Thymus (tissue), 14 donors: ENCODE results near the gene MARCKS. TPM values are rescaled to one million over a fixed set of nuclear protein-coding genes. Genes with fewer than 3 reads are reported as not detected.

ENCODE experiments used
- DNase-seq, 9 donors: peaks; one replicate each; pipeline ENCODE4 v3.0.0-alpha.2; 2013; ENCODE audit warnings: low spot score in 9 of 9, low read depth in 6 of 9, missing footprints in 1 of 9
- H3K27ac ChIP-seq, 2 donors: one replicate each; pipeline ENCODE4 v1.5.1; 2013; ENCODE audit warnings: control low read depth in 1 of 2, low read depth in 1 of 2, low read length in 1 of 2, mild to moderate bottlenecking in 1 of 2, moderate library complexity in 1 of 2
- H3K27me3 ChIP-seq, 2 donors: one replicate each; pipeline ENCODE4 v1.5.1; 2013; ENCODE audit warnings: low read length in 1 of 2; ENCODE audit not compliant: control insufficient read depth in 2 of 2, insufficient read depth in 1 of 2
- H3K36me3 ChIP-seq, 2 donors: one replicate each; pipeline ENCODE4 v1.5.1; 2013; ENCODE audit warnings: low read length in 1 of 2, mild to moderate bottlenecking in 1 of 2, moderate library complexity in 1 of 2; ENCODE audit not compliant: control insufficient read depth in 2 of 2, insufficient read depth in 2 of 2
- H3K4me1 ChIP-seq, 2 donors: one replicate each; pipeline ENCODE4 v1.5.1; 2013; ENCODE audit warnings: low read length in 2 of 2; ENCODE audit not compliant: control insufficient read depth in 2 of 2, insufficient read depth in 2 of 2
- H3K4me3 ChIP-seq, 2 donors: one replicate each; pipeline ENCODE4 v1.5.1; 2013; ENCODE audit warnings: low read length in 2 of 2, control low read depth in 1 of 2, mild to moderate bottlenecking in 1 of 2
- H3K9me3 ChIP-seq, 2 donors: one replicate each; pipeline ENCODE4 v1.5.1; 2013; ENCODE audit warnings: low read length in 1 of 2, mild to moderate bottlenecking in 1 of 2; ENCODE audit not compliant: control insufficient read depth in 2 of 2, insufficient read depth in 1 of 2
- WGBS: extraction: QIAGEN DNeasy Blood & Tissue Kit; methylation state at CpG from one replicate; pipeline ENCODE4 v1.1.7; 2013; 5-methylcytosine and 5-hydroxymethylcytosine counted together
- long read RNA-seq, 10 donors: transcript quantifications; one replicate each; lab custom pipeline, GENCODE V29; 2026
- polyA plus RNA-seq: library from polyadenylated mRNA; stranded (reverse); fragments of 200-250 nt; gene quantifications from one replicate; pipeline ENCODE4 v1.2.3, GENCODE V29; 2013
- total RNA-seq: library from RNA; stranded (reverse); fragments of 120-200 nt; gene quantifications from one replicate; pipeline ENCODE4 v1.2.4, GENCODE V29; 2013
- donor health status: healthy.

The MARCKS gene
- total RNA-seq: 94.5 TPM
- polyA plus RNA-seq: 87.5 TPM
- long read RNA-seq, donor 1, full-length matches to known transcripts: 3 of 3 reads
- long read RNA-seq, donor 1, partial matches to known transcripts: 0 of 3 reads
- long read RNA-seq, donor 1, other reads (novel, unspliced or antisense): 0 of 3 reads
- long read RNA-seq, donor 2: 0 reads
- long read RNA-seq, donor 3, full-length matches to known transcripts: 71 of 88 reads
- long read RNA-seq, donor 3, partial matches to known transcripts: 17 of 88 reads
- long read RNA-seq, donor 3, other reads (novel, unspliced or antisense): 0 of 88 reads
- long read RNA-seq, donor 4, full-length matches to known transcripts: 63 of 63 reads
- long read RNA-seq, donor 4, partial matches to known transcripts: 0 of 63 reads
- long read RNA-seq, donor 4, other reads (novel, unspliced or antisense): 0 of 63 reads
- long read RNA-seq, donor 5, full-length matches to known transcripts: 108 of 108 reads
- long read RNA-seq, donor 5, partial matches to known transcripts: 0 of 108 reads
- long read RNA-seq, donor 5, other reads (novel, unspliced or antisense): 0 of 108 reads
- long read RNA-seq, donor 6, full-length matches to known transcripts: 62 of 62 reads
- long read RNA-seq, donor 6, partial matches to known transcripts: 0 of 62 reads
- long read RNA-seq, donor 6, other reads (novel, unspliced or antisense): 0 of 62 reads
- long read RNA-seq, donor 7, full-length matches to known transcripts: 48 of 48 reads
- long read RNA-seq, donor 7, partial matches to known transcripts: 0 of 48 reads
- long read RNA-seq, donor 7, other reads (novel, unspliced or antisense): 0 of 48 reads
- long read RNA-seq, donor 8, full-length matches to known transcripts: 46 of 46 reads
- long read RNA-seq, donor 8, partial matches to known transcripts: 0 of 46 reads
- long read RNA-seq, donor 8, other reads (novel, unspliced or antisense): 0 of 46 reads
- long read RNA-seq, donor 9, full-length matches to known transcripts: 43 of 161 reads
- long read RNA-seq, donor 9, partial matches to known transcripts: 118 of 161 reads
- long read RNA-seq, donor 9, other reads (novel, unspliced or antisense): 0 of 161 reads
- long read RNA-seq, donor 10, full-length matches to known transcripts: 62 of 85 reads
- long read RNA-seq, donor 10, partial matches to known transcripts: 23 of 85 reads
- long read RNA-seq, donor 10, other reads (novel, unspliced or antisense): 0 of 85 reads

- H3K4me3 ChIP-seq: peak within 1 kb of the TSS; percentile 79 to 91
- under 1% methylated on average over 49 of the region's 49 CpGs for WGBS
- H3K27me3 ChIP-seq: peaks cover 0 to 2% of the 10 kb centered on the region in 2 donors
- peaks cover 3 to 11% of the 10 kb centered on the region in 2 donors for H3K36me3 ChIP-seq
- no peaks in the 10 kb centered on the region for H3K9me3 ChIP-seq
- peaks cover 11 to 21% of the 10 kb centered on the region in 2 donors for H3K4me1 ChIP-seq
- DNase-seq: peak; percentile 87 to 98 (median 95)
- peak within 1 kb of the TSS; percentile 93 to 94 for H3K27ac ChIP-seq
Measured at GRCh38 chr6:113856625-113857555, at the start of gene MARCKS. TSS of gene MARCKS (plus strand) at chr6:113857345. CDS start at chr6:113857746, 401 bp downstream.

GRCh38 chr6:113809826-113810225 lies 47.3 kb upstream of the MARCKS start:
- DNase-seq: peak in 3 of 9 donors; percentile 13 to 38 (median 15)
- H3K9me3 ChIP-seq: no peaks in the 10 kb centered on the region
- no peak overlapping the region for H3K4me3 ChIP-seq
- H3K4me1 ChIP-seq: peaks cover 0 to 3% of the 10 kb centered on the region in 2 donors
- no peaks in the 10 kb centered on the region for H3K27me3 ChIP-seq
- 40% methylated on average over 5 of the region's 5 CpGs for WGBS
- no peak overlapping the region for H3K27ac ChIP-seq
- H3K36me3 ChIP-seq: no peaks in the 10 kb centered on the region

- Histone ChIP-seq H3K9me3 (no peaks in the 10 kb centered on the region), H3K4me1 (peaks cover 0 to 3% of the 10 kb centered on the region in 2 donors), H3K4me3 (no peak overlapping the region), H3K27me3 (no peaks in the 10 kb centered on the region), H3K36me3 (no peaks in the 10 kb centered on the region), H3K27ac (no peak overlapping the region)
- WGBS: 95% methylated on average over 3 of the region's 3 CpGs
- DNase-seq: no peak
Measured at GRCh38 chr6:113813142-113813541, 44.0 kb upstream of the MARCKS start.

GRCh38 chr6:113818578-113818977 lies 38.6 kb upstream of the MARCKS start:
- H3K27ac ChIP-seq: no peak overlapping the region
- no peaks in the 10 kb centered on the region for H3K27me3 ChIP-seq
- H3K9me3 ChIP-seq: no peaks in the 10 kb centered on the region
- H3K4me3 ChIP-seq: no peak overlapping the region
- WGBS: 96% methylated on average over 1 of the region's 1 CpG
- H3K36me3 ChIP-seq: no peaks in the 10 kb centered on the region
- H3K4me1 ChIP-seq: no peaks in the 10 kb centered on the region
- DNase-seq: no peak

- Histone ChIP-seq H3K36me3 (no peaks in the 10 kb centered on the region), H3K4me1 (no peaks in the 10 kb centered on the region), H3K27me3 (no peaks in the 10 kb centered on the region), H3K27ac (no peak overlapping the region), H3K9me3 (no peaks in the 10 kb centered on the region), H3K4me3 (no peak overlapping the region)
- 88% methylated on average over 2 of the region's 2 CpGs for WGBS
- DNase-seq: no peak
Measured at GRCh38 chr6:113819169-113819830, 37.8 kb upstream of the MARCKS start.

- Histone ChIP-seq H3K4me3 (no peak overlapping the region), H3K36me3 (no peaks in the 10 kb centered on the region), H3K27me3 (no peaks in the 10 kb centered on the region), H3K9me3 (no peaks in the 10 kb centered on the region), H3K27ac (no peak overlapping the region), H3K4me1 (no peaks in the 10 kb centered on the region)
- DNase-seq: no peak
- 99% methylated on average over 5 of the region's 5 CpGs for WGBS
Measured at GRCh38 chr6:113820761-113821160, 36.4 kb upstream of the MARCKS start.

GRCh38 chr6:113821445-113821844 lies 35.7 kb upstream of the MARCKS start:
- no peak overlapping the region for H3K4me3 ChIP-seq
- no peak for DNase-seq
- H3K9me3 ChIP-seq: no peaks in the 10 kb centered on the region
- H3K27ac ChIP-seq: no peak overlapping the region
- 96% methylated on average over 3 of the region's 3 CpGs for WGBS
- H3K36me3 ChIP-seq: no peaks in the 10 kb centered on the region
- H3K27me3 ChIP-seq: no peaks in the 10 kb centered on the region
- no peaks in the 10 kb centered on the region for H3K4me1 ChIP-seq

GRCh38 chr6:113823916-113824315 lies 33.2 kb upstream of the MARCKS start:
- Histone ChIP-seq H3K9me3 (no peaks in the 10 kb centered on the region), H3K4me1 (no peaks in the 10 kb centered on the region), H3K4me3 (no peak overlapping the region), H3K27ac (no peak overlapping the region), H3K36me3 (no peaks in the 10 kb centered on the region), H3K27me3 (no peaks in the 10 kb centered on the region)
- WGBS: 96% methylated on average over 3 of the region's 3 CpGs
- no peak for DNase-seq
